Measurements from ENCODE around the gene BAIAP2.

GRCh38 chr17:80986816-80987475 is 48.0 kb upstream of the BAIAP2 start:
- TF ChIP-seq CTCF (IDR thresholded peaks at IDR 0.05 in 8 of 11, conservative IDR thresholded peaks at IDR 0.05 in 3 of 11) (peak in 4 of 11 experiments; percentile 13 to 28 (median 18)), POLR2AphosphoS5 (IDR thresholded peaks at IDR 0.05) (peak in 2 of 3 donors; percentile 29 to 45), POLR2A (IDR thresholded peaks at IDR 0.05) (no peak)
